GM21360 (cell line): Measurements from ENCODE around the gene CDH18.

Source experiments
- ATAC-seq: cut with Tn5 transposase; IDR thresholded peaks from one replicate; pipeline ENCODE4 v1.9.1; 2021; ENCODE audit warnings: mild to moderate bottlenecking, moderate library complexity; ENCODE audit not compliant: unreplicated experiment

CDH18 gene

GRCh38 chr5:19987612-19988361 lies at the start of gene CDH18:
TSS of gene CDH18 (minus strand) at chr5:19988200. CDS start at chr5:19838986, 149,214 bp downstream.
- no peak for ATAC-seq

GRCh38 chr5:20034717-20035116 lies 46.7 kb upstream of the CDH18 start:
- no peak for ATAC-seq

GRCh38 chr5:20033881-20034280 lies 45.9 kb upstream of the CDH18 start:
- ATAC-seq: no peak

- no peak for ATAC-seq
These were observed 44.9 kb upstream of the CDH18 start for GRCh38 chr5:20032896-20033295.

- ATAC-seq: no peak
These were observed 42.1 kb upstream of the CDH18 start for GRCh38 chr5:20030125-20030524.

GRCh38 chr5:20029266-20029665 lies 41.3 kb upstream of the CDH18 start:
- no peak for ATAC-seq

GRCh38 chr5:20028506-20028905 lies 40.5 kb upstream of the CDH18 start:
- ATAC-seq: no peak

GRCh38 chr5:20023686-20024180 lies 35.7 kb upstream of the CDH18 start:
- ATAC-seq: no peak

GRCh38 chr5:20020247-20020646 lies 32.2 kb upstream of the CDH18 start:
- ATAC-seq: no peak

- ATAC-seq: no peak
These were observed 29.0 kb upstream of the CDH18 start for GRCh38 chr5:20017021-20017420.

GRCh38 chr5:20000416-20000815 lies 12.4 kb upstream of the CDH18 start:
- no peak for ATAC-seq

GRCh38 chr5:19988457-19988856 lies 457 bp upstream of the CDH18 start:
- ATAC-seq: no peak

- no peak for ATAC-seq
These were observed 1.2 kb downstream of the CDH18 start for GRCh38 chr5:19986806-19987205.

GRCh38 chr5:19986031-19986619 lies 1.9 kb downstream of the CDH18 start:
- no peak for ATAC-seq

GRCh38 chr5:19978476-19978875 lies 9.5 kb downstream of the CDH18 start:
- no peak for ATAC-seq

- no peak for ATAC-seq
These were observed 10.9 kb downstream of the CDH18 start for GRCh38 chr5:19977099-19977498.

- no peak for ATAC-seq
These were observed 12.2 kb downstream of the CDH18 start for GRCh38 chr5:19975795-19976194.

GRCh38 chr5:19960451-19960850 lies 27.5 kb downstream of the CDH18 start:
- no peak for ATAC-seq

- ATAC-seq: no peak
These were observed 28.1 kb downstream of the CDH18 start for GRCh38 chr5:19959830-19960384.

- no peak for ATAC-seq
These were observed 37.1 kb downstream of the CDH18 start for GRCh38 chr5:19950897-19951296.

- no peak for ATAC-seq
These were observed 47.8 kb downstream of the CDH18 start for GRCh38 chr5:19940192-19940591.

- no peak for ATAC-seq
These were observed 57.5 kb downstream of the CDH18 start for GRCh38 chr5:19930451-19930850.
